ENCODE results near the gene MMADHC.

The MMADHC gene

GRCh38 chr2:149622343-149622742 is 34.8 kb upstream of the MMADHC start:
- no peak for DNase-seq (ENCODE audit: low read depth in 1 of 2, low spot score in 1 of 2)
- Histone ChIP-seq H3K27ac (replicated peaks) (no peak overlapping the region), H3K4me3 (replicated peaks; ENCODE audit: insufficient read depth, low read length) (no peak overlapping the region), H3K27me3 (ENCODE audit: insufficient read depth, poor library complexity, severe bottlenecking) (no peaks in the 10 kb centered on the region)
- no peak for TF ChIP-seq REST (IDR thresholded peaks at IDR 0.05; ENCODE audit: insufficient replicate concordance, low read depth)
- TF ChIP-seq GABPA (IDR thresholded peaks at IDR 0.05; ENCODE audit: low read depth) = no peak
- TF ChIP-seq CTCF (IDR thresholded peaks at IDR 0.05; ENCODE audit: insufficient read depth, low read length) = no peak
- TF ChIP-seq SPI1 (IDR thresholded peaks at IDR 0.05; ENCODE audit: borderline replicate concordance, low read depth) = no peak
- no peak for TF ChIP-seq POLR2AphosphoS5 (IDR thresholded peaks at IDR 0.05; ENCODE audit: low read depth)

GRCh38 chr2:149617476-149617875 is 29.9 kb upstream of the MMADHC start:
- Histone ChIP-seq H3K4me3 (replicated peaks; ENCODE audit: insufficient read depth, low read length) (no peak overlapping the region), H3K27me3 (ENCODE audit: insufficient read depth, poor library complexity, severe bottlenecking) (no peaks in the 10 kb centered on the region), H3K27ac (replicated peaks) (no peak overlapping the region)
- DNase-seq (ENCODE audit: low read depth in 1 of 2, low spot score in 1 of 2) = no peak
- TF ChIP-seq GABPA (IDR thresholded peaks at IDR 0.05; ENCODE audit: low read depth) (no peak), CTCF (IDR thresholded peaks at IDR 0.05; ENCODE audit: insufficient read depth, low read length) (no peak), POLR2AphosphoS5 (IDR thresholded peaks at IDR 0.05; ENCODE audit: low read depth) (no peak), SPI1 (IDR thresholded peaks at IDR 0.05; ENCODE audit: borderline replicate concordance, low read depth) (no peak), REST (IDR thresholded peaks at IDR 0.05; ENCODE audit: insufficient replicate concordance, low read depth) (no peak)

- TF ChIP-seq SPI1 (IDR thresholded peaks at IDR 0.05; ENCODE audit: borderline replicate concordance, low read depth) (no peak), REST (IDR thresholded peaks at IDR 0.05; ENCODE audit: insufficient replicate concordance, low read depth) (no peak), GABPA (IDR thresholded peaks at IDR 0.05; ENCODE audit: low read depth) (no peak), POLR2AphosphoS5 (IDR thresholded peaks at IDR 0.05; ENCODE audit: low read depth) (no peak), CTCF (IDR thresholded peaks at IDR 0.05; ENCODE audit: insufficient read depth, low read length) (no peak)
- Histone ChIP-seq H3K27ac (replicated peaks) (no peak overlapping the region), H3K4me3 (replicated peaks; ENCODE audit: insufficient read depth, low read length) (no peak overlapping the region), H3K27me3 (ENCODE audit: insufficient read depth, poor library complexity, severe bottlenecking) (no peaks in the 10 kb centered on the region)
- DNase-seq (ENCODE audit: low read depth in 1 of 2, low spot score in 1 of 2) = no peak
These were observed 29.3 kb upstream of the MMADHC start for GRCh38 chr2:149616681-149617456.
